AG08395 (cell line): ENCODE results near the gene TRMT1.

Experiments
- DNase-seq: peaks from one replicate; pipeline ENCODE4 v3.0.0; 2012; ENCODE audit warnings: mixed read lengths, low spot score

TRMT1 gene

GRCh38 chr19:13071444-13072187 is 44.9 kb downstream of the TRMT1 start:
- no peak for DNase-seq

GRCh38 chr19:13070425-13071140 is 46.0 kb downstream of the TRMT1 start:
- DNase-seq = no peak

GRCh38 chr19:13069415-13070359 is 46.9 kb downstream of the TRMT1 start:
- DNase-seq = no peak

GRCh38 chr19:13068085-13068846 is 48.3 kb downstream of the TRMT1 start:
- no peak for DNase-seq

- no peak for DNase-seq
These were observed 49.4 kb downstream of the TRMT1 start for GRCh38 chr19:13066933-13067807.

- DNase-seq = no peak
These were observed 50.3 kb downstream of the TRMT1 start for GRCh38 chr19:13066226-13066625.

- DNase-seq = no peak
These were observed 52.4 kb downstream of the TRMT1 start for GRCh38 chr19:13064092-13064489.

- no peak for DNase-seq
These were observed 53.0 kb downstream of the TRMT1 start for GRCh38 chr19:13063461-13064091.

GRCh38 chr19:13062317-13062716 is 54.2 kb downstream of the TRMT1 start:
- no peak for DNase-seq

GRCh38 chr19:13060964-13061927 is 55.3 kb downstream of the TRMT1 start:
- DNase-seq = peak; percentile 80

GRCh38 chr19:13060233-13060963 is 56.1 kb downstream of the TRMT1 start:
- peak; percentile 40 for DNase-seq

GRCh38 chr19:13058951-13059660 is 57.4 kb downstream of the TRMT1 start:
- no peak for DNase-seq

GRCh38 chr19:13057744-13058143 is 58.8 kb downstream of the TRMT1 start:
- no peak for DNase-seq

- DNase-seq = no peak
These were observed 59.4 kb downstream of the TRMT1 start for GRCh38 chr19:13057147-13057572.

- peak; percentile 79 for DNase-seq
These were observed 60.4 kb downstream of the TRMT1 start for GRCh38 chr19:13056052-13056660.

- peak; percentile 89 for DNase-seq
These were observed 61.1 kb downstream of the TRMT1 start for GRCh38 chr19:13055213-13056051.
